ENCODE data around the gene DECR2. TPM values are rescaled to one million over a fixed set of nuclear protein-coding genes. Genes with fewer than 3 reads are reported as not detected.

Gene DECR2
- total and polyA plus RNA-seq, 2 donors from 2014 or later, result 23.8 to 58.9 TPM

DNA sequence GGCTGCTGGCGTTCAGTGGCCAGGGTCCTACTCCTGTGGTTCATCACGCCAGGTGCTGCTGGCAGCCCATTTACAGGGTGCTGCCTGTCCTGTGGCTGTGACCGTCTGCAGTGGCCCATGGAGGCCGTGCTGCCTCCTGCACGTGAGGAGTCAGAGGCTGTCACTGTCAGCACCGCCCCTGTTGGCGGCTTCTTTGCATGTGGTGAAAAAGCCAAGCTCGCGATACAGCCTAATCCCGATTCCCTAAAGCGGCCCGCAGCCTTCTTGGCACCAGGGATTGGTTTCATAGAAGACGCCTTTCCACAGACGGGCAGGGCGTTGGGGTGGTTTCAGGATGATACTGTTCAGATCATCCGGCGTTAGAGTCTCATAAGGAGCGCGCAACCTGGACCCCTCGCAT is 59.1 kb downstream of the DECR2 start:
- FAIRE-seq (no peak), DNase-seq (no peak)
- intact Hi-C loops (cut with DNase I), result no loop called here
- no peak for TF ChIP-seq CTCF (IDR thresholded peaks at IDR 0.05; ENCODE audit: borderline replicate concordance, extremely low read depth, insufficient read depth)
- Histone ChIP-seq H3K27ac (ENCODE audit: low read depth in 2 of 2, low read length in 2 of 2) (no peak overlapping the region), H3K27me3 (ENCODE audit: control insufficient read depth, insufficient read depth, low read length) (no peaks in the 10 kb centered on the region), H3K9ac (ENCODE audit: low read length in 3 of 3) (no peak overlapping the region), H3K4me1 (ENCODE audit: control insufficient read depth in 2 of 3, insufficient read depth in 2 of 3, low read depth in 1 of 3, low read length in 3 of 3) (peaks cover 0 to 18% (median 16%) of the 10 kb centered on the region in 3 donors), H3K36me3 (ENCODE audit: control insufficient read depth in 2 of 3, insufficient read depth in 3 of 3, low read length in 3 of 3) (peaks cover 0 to 15% (median 5%) of the 10 kb centered on the region in 3 donors), H3K4me3 (ENCODE audit: low read length in 3 of 3) (no peak overlapping the region), H3K9me3 (ENCODE audit: control insufficient read depth in 2 of 3, insufficient read depth in 1 of 3, low read length in 3 of 3) (no peaks in the 10 kb centered on the region)

Other genes with a start within 250 kb of the DECR2 start
- not detected for gene HBZ, start 249.2 kb upstream of the DECR2 start, total RNA-seq
- gene HBZ, start 249.2 kb upstream of the DECR2 start, polyA plus RNA-seq (ENCODE audit: insufficient read depth, low read depth, low replicate concordance), result not detected
- gene HBM, start 235.9 kb upstream of the DECR2 start, total RNA-seq, result not detected
- gene HBM, start 235.9 kb upstream of the DECR2 start, polyA plus RNA-seq (ENCODE audit: insufficient read depth, low read depth, low replicate concordance), result not detected
- 33.9 TPM for gene HBA2, start 229.0 kb upstream of the DECR2 start, total RNA-seq
- gene HBA2, start 229.0 kb upstream of the DECR2 start, polyA plus RNA-seq (ENCODE audit: insufficient read depth, low read depth, low replicate concordance), result 11.1 TPM
- 41.1 TPM for gene HBA1, start 225.2 kb upstream of the DECR2 start, total RNA-seq
- 2.6 TPM for gene HBA1, start 225.2 kb upstream of the DECR2 start, polyA plus RNA-seq (ENCODE audit: insufficient read depth, low read depth, low replicate concordance)
- gene HBQ1, start 221.4 kb upstream of the DECR2 start, total RNA-seq, result not detected
- not detected for gene HBQ1, start 221.4 kb upstream of the DECR2 start, polyA plus RNA-seq (ENCODE audit: insufficient read depth, low read depth, low replicate concordance)
- gene LUC7L, start 172.4 kb upstream of the DECR2 start, total RNA-seq, result 72.0 TPM
- 56.3 TPM for gene LUC7L, start 172.4 kb upstream of the DECR2 start, polyA plus RNA-seq (ENCODE audit: insufficient read depth, low read depth, low replicate concordance)
- 109 TPM for gene FAM234A, start 167.1 kb upstream of the DECR2 start, total RNA-seq
- gene FAM234A, start 167.1 kb upstream of the DECR2 start, polyA plus RNA-seq (ENCODE audit: insufficient read depth, low read depth, low replicate concordance), result 65.3 TPM
- 5.9 TPM for gene RGS11, start 125.9 kb upstream of the DECR2 start, total RNA-seq
- 2.5 TPM for gene RGS11, start 125.9 kb upstream of the DECR2 start, polyA plus RNA-seq (ENCODE audit: insufficient read depth, low read depth, low replicate concordance)
- gene ARHGDIG, start 121.3 kb upstream of the DECR2 start, total RNA-seq, result 0.88 TPM
- not detected for gene ARHGDIG, start 121.3 kb upstream of the DECR2 start, polyA plus RNA-seq (ENCODE audit: insufficient read depth, low read depth, low replicate concordance)
- gene PDIA2, start 118.7 kb upstream of the DECR2 start, total RNA-seq, result not detected
- not detected for gene PDIA2, start 118.7 kb upstream of the DECR2 start, polyA plus RNA-seq (ENCODE audit: insufficient read depth, low read depth, low replicate concordance)
- 24.6 TPM for gene AXIN1, start 49.2 kb upstream of the DECR2 start, total RNA-seq
- 9.7 TPM for gene AXIN1, start 49.2 kb upstream of the DECR2 start, polyA plus RNA-seq (ENCODE audit: insufficient read depth, low read depth, low replicate concordance)
- 59.1 TPM for gene MRPL28, start 31.3 kb upstream of the DECR2 start, total RNA-seq
- 201 TPM for gene MRPL28, start 31.3 kb upstream of the DECR2 start, polyA plus RNA-seq (ENCODE audit: insufficient read depth, low read depth, low replicate concordance)
- gene PGAP6, start 19.9 kb upstream of the DECR2 start, total RNA-seq, result 65.0 TPM
- gene PGAP6, start 19.9 kb upstream of the DECR2 start, polyA plus RNA-seq (ENCODE audit: insufficient read depth, low read depth, low replicate concordance), result 144 TPM
- gene NME4, start 4.7 kb upstream of the DECR2 start, total RNA-seq, result 56.6 TPM
- gene NME4, start 4.7 kb upstream of the DECR2 start, polyA plus RNA-seq (ENCODE audit: insufficient read depth, low read depth, low replicate concordance), result 100 TPM
- 84.9 TPM for gene RAB11FIP3, start 23.8 kb downstream of the DECR2 start, total RNA-seq
- 162 TPM for gene RAB11FIP3, start 23.8 kb downstream of the DECR2 start, polyA plus RNA-seq (ENCODE audit: insufficient read depth, low read depth, low replicate concordance)
- gene CAPN15, start 125.8 kb downstream of the DECR2 start, total RNA-seq, result 52.9 TPM
- 17.9 TPM for gene CAPN15, start 125.8 kb downstream of the DECR2 start, polyA plus RNA-seq (ENCODE audit: insufficient read depth, low read depth, low replicate concordance)
- gene PRR35, start 158.5 kb downstream of the DECR2 start, total RNA-seq, result 1.8 TPM
- 24.4 TPM for gene PRR35, start 158.5 kb downstream of the DECR2 start, polyA plus RNA-seq (ENCODE audit: insufficient read depth, low read depth, low replicate concordance)
- gene NHLRC4, start 165.1 kb downstream of the DECR2 start, total RNA-seq, result 3.3 TPM
- 17.4 TPM for gene NHLRC4, start 165.1 kb downstream of the DECR2 start, polyA plus RNA-seq (ENCODE audit: insufficient read depth, low read depth, low replicate concordance)
- gene PIGQ, start 168.1 kb downstream of the DECR2 start, total RNA-seq, result 92.9 TPM
- 118 TPM for gene PIGQ, start 168.1 kb downstream of the DECR2 start, polyA plus RNA-seq (ENCODE audit: insufficient read depth, low read depth, low replicate concordance)
- gene RAB40C, start 188.2 kb downstream of the DECR2 start, total RNA-seq, result 24.0 TPM
- 18.1 TPM for gene RAB40C, start 188.2 kb downstream of the DECR2 start, polyA plus RNA-seq (ENCODE audit: insufficient read depth, low read depth, low replicate concordance)
- 0.69 TPM for gene WFIKKN1, start 229.1 kb downstream of the DECR2 start, total RNA-seq
- 1.8 TPM for gene WFIKKN1, start 229.1 kb downstream of the DECR2 start, polyA plus RNA-seq (ENCODE audit: insufficient read depth, low read depth, low replicate concordance)
- gene METTL26, start 234.4 kb downstream of the DECR2 start, total RNA-seq, result 44.2 TPM
- 183 TPM for gene METTL26, start 234.4 kb downstream of the DECR2 start, polyA plus RNA-seq (ENCODE audit: insufficient read depth, low read depth, low replicate concordance)
- gene MCRIP2, start 239.9 kb downstream of the DECR2 start, total RNA-seq, result 36.9 TPM
- 265 TPM for gene MCRIP2, start 239.9 kb downstream of the DECR2 start, polyA plus RNA-seq (ENCODE audit: insufficient read depth, low read depth, low replicate concordance)
- gene WDR90, start 247.5 kb downstream of the DECR2 start, total RNA-seq, result 51.6 TPM
- gene WDR90, start 247.5 kb downstream of the DECR2 start, polyA plus RNA-seq (ENCODE audit: insufficient read depth, low read depth, low replicate concordance), result 10.6 TPM

Data from kidney (tissue), 14 donors.